ENCODE measurements around the gene CFAP119.
"Not testable (repeated sequence)": the region's sequence is repeated elsewhere in the genome, so short reads cannot be mapped to it uniquely, and the experiment has no call there.

The CFAP119 gene

GRCh38 chr16:30761928-30762902 is at the start of gene CFAP119, which contains the start of gene RNF40:
CFAP119 (minus strand) TSS chr16:30762062; CDS start chr16:30761748, 314 bp downstream.
RNF40 (plus strand) TSS chr16:30762322; CDS start chr16:30762546, 224 bp downstream.
- DNase-seq = peak; percentile 98

- not testable (repeated sequence) for DNase-seq
Measured at GRCh38 chr16:30809675-30810074, 47.8 kb upstream of the CFAP119 start.

GRCh38 chr16:30808890-30809426 is 47.1 kb upstream of the CFAP119 start:
- not testable (repeated sequence) for DNase-seq

- no peak for DNase-seq
Measured at GRCh38 chr16:30808146-30808545, 46.3 kb upstream of the CFAP119 start.

- peak; percentile 69 for DNase-seq
Measured at GRCh38 chr16:30805370-30806169, 43.7 kb upstream of the CFAP119 start.

GRCh38 chr16:30805056-30805369 is 43.2 kb upstream of the CFAP119 start:
- no peak for DNase-seq

- DNase-seq = no peak
Measured at GRCh38 chr16:30802936-30803335, 41.1 kb upstream of the CFAP119 start.

GRCh38 chr16:30797670-30798309 is 35.9 kb upstream of the CFAP119 start:
- DNase-seq = no peak

- DNase-seq = no peak
Measured at GRCh38 chr16:30794634-30795033, 32.8 kb upstream of the CFAP119 start.

GRCh38 chr16:30793508-30794069 is 31.7 kb upstream of the CFAP119 start:
- no peak for DNase-seq

- DNase-seq = no peak
Measured at GRCh38 chr16:30787613-30788378, 25.9 kb upstream of the CFAP119 start.

- DNase-seq = peak; percentile 76
Measured at GRCh38 chr16:30786936-30787612, 25.2 kb upstream of the CFAP119 start, which contains the start of gene ZNF629. ZNF629 (minus strand) TSS chr16:30787205; CDS start chr16:30784482, 2,723 bp downstream.

GRCh38 chr16:30786115-30786935 is 24.5 kb upstream of the CFAP119 start:
- no peak for DNase-seq

GRCh38 chr16:30785126-30786106 is 23.6 kb upstream of the CFAP119 start:
- no peak for DNase-seq

- DNase-seq = no peak
Measured at GRCh38 chr16:30784215-30784614, 22.4 kb upstream of the CFAP119 start.

GRCh38 chr16:30783280-30784109 is 21.6 kb upstream of the CFAP119 start:
- no peak for DNase-seq

GRCh38 chr16:30782486-30783279 is 20.8 kb upstream of the CFAP119 start:
- DNase-seq = no peak

All from NCI-H2171 treated with DMSO at 0.1 percent for 48 hours (cell line).